ES-I3 (cell line): ENCODE measurements around the gene ASTN2.

Source experiments
- H3K36me3 ChIP-seq: 2 replicates; pipeline ENCODE4 v1.6.1; 2013; ENCODE audit warnings: mild to moderate bottlenecking, low read length, control low read depth, moderate library complexity; ENCODE audit not compliant: insufficient read depth
- H3K4me1 ChIP-seq: 2 replicates; pipeline ENCODE4 v1.6.1; 2013; ENCODE audit warnings: mild to moderate bottlenecking, control low read depth, low read length; ENCODE audit not compliant: insufficient read depth
- H3K9ac ChIP-seq: 2 replicates; pipeline ENCODE4 v1.6.1; 2013; ENCODE audit warnings: low read depth, mild to moderate bottlenecking, low read length, moderate library complexity
- H3K9me3 ChIP-seq: 2 replicates; pipeline ENCODE4 v1.6.1; 2013; ENCODE audit warnings: mild to moderate bottlenecking, low read length, moderate library complexity; ENCODE audit not compliant: control insufficient read depth, insufficient read depth

The ASTN2 gene

GRCh38 chr9:116815835-116816234, 599.0 kb downstream of the ASTN2 start:
- Histone ChIP-seq H3K9ac (no peak overlapping the region), H3K4me1 (peaks cover 18% of the 10 kb centered on the region), H3K9me3 (no peaks in the 10 kb centered on the region), H3K36me3 (no peaks in the 10 kb centered on the region)

GRCh38 chr9:116813031-116813300, 601.9 kb downstream of the ASTN2 start:
- Histone ChIP-seq H3K4me1 (peaks cover 7% of the 10 kb centered on the region), H3K9me3 (no peaks in the 10 kb centered on the region), H3K36me3 (no peaks in the 10 kb centered on the region), H3K9ac (no peak overlapping the region)

- no peaks in the 10 kb centered on the region for H3K9me3 ChIP-seq
Observed at GRCh38 chr9:116812231-116813030, 602.4 kb downstream of the ASTN2 start.

GRCh38 chr9:116809656-116810055, 605.2 kb downstream of the ASTN2 start:
- no peaks in the 10 kb centered on the region for H3K9me3 ChIP-seq
- H3K4me1 ChIP-seq: no peaks in the 10 kb centered on the region
- no peaks in the 10 kb centered on the region for H3K36me3 ChIP-seq
- no peak overlapping the region for H3K9ac ChIP-seq

More at GRCh38 chr9:116812231-116813030, 602.4 kb downstream of the ASTN2 start:
- Histone ChIP-seq H3K4me1 (peaks cover 4% of the 10 kb centered on the region), H3K9ac (no peak overlapping the region), H3K36me3 (no peaks in the 10 kb centered on the region)

- no peaks in the 10 kb centered on the region for H3K36me3 ChIP-seq
Observed at GRCh38 chr9:116806075-116806474, 608.8 kb downstream of the ASTN2 start.

GRCh38 chr9:116800885-116801284, 614.0 kb downstream of the ASTN2 start:
- no peak overlapping the region for H3K9ac ChIP-seq
- no peaks in the 10 kb centered on the region for H3K36me3 ChIP-seq
- peaks cover 9% of the 10 kb centered on the region for H3K4me1 ChIP-seq
- H3K9me3 ChIP-seq: no peaks in the 10 kb centered on the region

More at GRCh38 chr9:116806075-116806474, 608.8 kb downstream of the ASTN2 start:
- H3K9ac ChIP-seq: no peak overlapping the region
- H3K4me1 ChIP-seq: no peaks in the 10 kb centered on the region
- no peaks in the 10 kb centered on the region for H3K9me3 ChIP-seq

GRCh38 chr9:116800074-116800473, 614.8 kb downstream of the ASTN2 start:
- no peaks in the 10 kb centered on the region for H3K36me3 ChIP-seq
- peaks cover 9% of the 10 kb centered on the region for H3K4me1 ChIP-seq
- no peaks in the 10 kb centered on the region for H3K9me3 ChIP-seq
- no peak overlapping the region for H3K9ac ChIP-seq

- Histone ChIP-seq H3K9ac (no peak overlapping the region), H3K36me3 (no peaks in the 10 kb centered on the region), H3K9me3 (no peaks in the 10 kb centered on the region), H3K4me1 (peaks cover 9% of the 10 kb centered on the region)
Observed at GRCh38 chr9:116798521-116798920, 616.3 kb downstream of the ASTN2 start.

GRCh38 chr9:116797276-116797675, 617.6 kb downstream of the ASTN2 start:
- no peak overlapping the region for H3K9ac ChIP-seq
- H3K36me3 ChIP-seq: no peaks in the 10 kb centered on the region
- H3K4me1 ChIP-seq: peaks cover 9% of the 10 kb centered on the region
- H3K9me3 ChIP-seq: no peaks in the 10 kb centered on the region

GRCh38 chr9:116796669-116797068, 618.2 kb downstream of the ASTN2 start:
- H3K9ac ChIP-seq: no peak overlapping the region
- H3K4me1 ChIP-seq: peaks cover 9% of the 10 kb centered on the region
- no peaks in the 10 kb centered on the region for H3K9me3 ChIP-seq
- H3K36me3 ChIP-seq: no peaks in the 10 kb centered on the region

GRCh38 chr9:116795821-116796220, 619.0 kb downstream of the ASTN2 start:
- Histone ChIP-seq H3K9me3 (no peaks in the 10 kb centered on the region), H3K9ac (no peak overlapping the region), H3K4me1 (peaks cover 9% of the 10 kb centered on the region), H3K36me3 (no peaks in the 10 kb centered on the region)

GRCh38 chr9:116792271-116792670, 622.6 kb downstream of the ASTN2 start:
- Histone ChIP-seq H3K9me3 (no peaks in the 10 kb centered on the region), H3K9ac (no peak overlapping the region), H3K36me3 (no peaks in the 10 kb centered on the region), H3K4me1 (peaks cover 4% of the 10 kb centered on the region)

- Histone ChIP-seq H3K9me3 (no peaks in the 10 kb centered on the region), H3K4me1 (peaks cover 4% of the 10 kb centered on the region), H3K36me3 (no peaks in the 10 kb centered on the region), H3K9ac (no peak overlapping the region)
Observed at GRCh38 chr9:116791326-116791725, 623.5 kb downstream of the ASTN2 start.

- Histone ChIP-seq H3K9me3 (no peaks in the 10 kb centered on the region), H3K4me1 (peaks cover 4% of the 10 kb centered on the region), H3K9ac (no peak overlapping the region), H3K36me3 (no peaks in the 10 kb centered on the region)
Observed at GRCh38 chr9:116789081-116789480, 625.8 kb downstream of the ASTN2 start.

- H3K9ac ChIP-seq: no peak overlapping the region
- H3K36me3 ChIP-seq: no peaks in the 10 kb centered on the region
- no peaks in the 10 kb centered on the region for H3K9me3 ChIP-seq
- peaks cover 4% of the 10 kb centered on the region for H3K4me1 ChIP-seq
Observed at GRCh38 chr9:116786737-116787136, 628.1 kb downstream of the ASTN2 start.
